ENCODE measurements around the gene HIRA. TPM values are rescaled to one million over a fixed set of nuclear protein-coding genes. Genes with fewer than 3 reads are reported as not detected.

The HIRA gene
- total and polyA plus RNA-seq, 9 of the 15 experiments (the other 6 are each of a cell fraction or from before 2014, with no cell fraction given): 0.96 to 132 (median 58.4) TPM

DNA sequence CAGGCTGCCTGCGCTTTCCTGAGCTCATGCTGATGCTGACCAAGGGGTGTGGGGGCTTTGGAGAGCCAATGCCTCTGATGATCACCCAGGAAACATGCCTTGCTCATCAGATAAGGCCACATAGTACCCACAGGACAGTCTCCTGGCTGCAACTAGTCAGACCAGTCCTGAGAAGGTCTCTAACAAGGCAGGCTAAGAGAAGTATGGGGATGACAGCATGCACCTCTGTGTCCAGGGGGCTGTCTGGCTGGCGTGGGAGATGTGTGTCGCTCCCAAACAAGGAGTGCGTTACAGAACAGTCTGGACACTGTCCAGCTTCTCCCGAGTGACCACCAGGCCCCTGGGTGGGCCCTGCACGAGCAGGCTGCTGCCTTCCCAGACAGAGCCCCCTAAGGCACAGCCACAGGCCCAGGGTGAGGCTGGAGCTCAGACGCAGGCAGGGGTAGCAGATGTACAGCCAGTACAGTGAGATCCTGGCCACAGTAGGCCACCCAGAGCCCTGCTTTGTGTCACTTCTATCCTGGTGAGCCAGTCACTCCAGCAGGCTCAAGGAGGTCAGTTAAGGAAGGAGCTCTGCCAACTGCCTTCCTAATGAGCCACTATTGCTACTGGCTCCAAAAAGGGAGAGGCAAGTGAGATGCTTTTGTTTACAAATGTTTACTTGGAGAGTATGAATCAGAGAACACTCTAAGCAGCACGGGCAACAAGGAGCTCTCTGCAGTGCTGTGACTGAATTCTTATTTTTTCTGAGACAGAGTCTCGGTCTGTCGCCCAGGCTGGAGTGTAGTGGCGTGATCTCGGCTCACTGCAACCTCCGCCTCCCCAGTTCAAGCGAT, 74.0 kb downstream of the HIRA start (continued):
- TF ChIP-seq, protein P1, sequence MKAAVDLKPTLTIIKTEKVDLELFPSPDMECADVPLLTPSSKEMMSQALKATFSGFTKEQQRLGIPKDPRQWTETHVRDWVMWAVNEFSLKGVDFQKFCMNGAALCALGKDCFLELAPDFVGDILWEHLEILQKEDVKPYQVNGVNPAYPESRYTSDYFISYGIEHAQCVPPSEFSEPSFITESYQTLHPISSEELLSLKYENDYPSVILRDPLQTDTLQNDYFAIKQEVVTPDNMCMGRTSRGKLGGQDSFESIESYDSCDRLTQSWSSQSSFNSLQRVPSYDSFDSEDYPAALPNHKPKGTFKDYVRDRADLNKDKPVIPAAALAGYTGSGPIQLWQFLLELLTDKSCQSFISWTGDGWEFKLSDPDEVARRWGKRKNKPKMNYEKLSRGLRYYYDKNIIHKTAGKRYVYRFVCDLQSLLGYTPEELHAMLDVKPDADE (conservative IDR thresholded peaks at IDR 0.05; ENCODE audit: control insufficient read depth, low read depth, low read length): 0 out of 2 replicates have a peak, but pooled peaks have one; percentile 17
- TF ChIP-seq KAT2B (IDR thresholded peaks at IDR 0.05; ENCODE audit: low read depth, low read length): no peak
- no peak for TF ChIP-seq ZNF561 (CRISPR knock-in tag; conservative IDR thresholded peaks at IDR 0.05)
- no peak for TF ChIP-seq CHD1 (IDR thresholded peaks at IDR 0.05; ENCODE audit: low read length)
- no peak for TF ChIP-seq ZNF778 (CRISPR knock-in tag; IDR thresholded peaks at IDR 0.05)
- peak; percentile 39; the same call in 1 of the 2 replicates for TF ChIP-seq POLR2AphosphoS5 (IDR thresholded peaks at IDR 0.05; ENCODE audit: control insufficient read depth, insufficient read depth, low read depth, low read length)
- no peak for TF ChIP-seq SMAD4 (CRISPR knock-in tag; conservative IDR thresholded peaks at IDR 0.05)
- no peak for TF ChIP-seq SUPT5H (IDR thresholded peaks at IDR 0.05)
- no peak for TF ChIP-seq ZBTB33 (CRISPR knock-in tag; IDR thresholded peaks at IDR 0.05)
- TF ChIP-seq DIDO1 (tag; IDR thresholded peaks at IDR 0.05; ENCODE audit: low read depth): no peak
- TF ChIP-seq NCOA2 (IDR thresholded peaks at IDR 0.05; ENCODE audit: partially characterized antibody in 2 of 2): no peak
- TF ChIP-seq PCBP1 (IDR thresholded peaks at IDR 0.05; ENCODE audit: low read depth, low read length, poor library complexity, severe bottlenecking): no peak
- TF ChIP-seq, protein P2, sequence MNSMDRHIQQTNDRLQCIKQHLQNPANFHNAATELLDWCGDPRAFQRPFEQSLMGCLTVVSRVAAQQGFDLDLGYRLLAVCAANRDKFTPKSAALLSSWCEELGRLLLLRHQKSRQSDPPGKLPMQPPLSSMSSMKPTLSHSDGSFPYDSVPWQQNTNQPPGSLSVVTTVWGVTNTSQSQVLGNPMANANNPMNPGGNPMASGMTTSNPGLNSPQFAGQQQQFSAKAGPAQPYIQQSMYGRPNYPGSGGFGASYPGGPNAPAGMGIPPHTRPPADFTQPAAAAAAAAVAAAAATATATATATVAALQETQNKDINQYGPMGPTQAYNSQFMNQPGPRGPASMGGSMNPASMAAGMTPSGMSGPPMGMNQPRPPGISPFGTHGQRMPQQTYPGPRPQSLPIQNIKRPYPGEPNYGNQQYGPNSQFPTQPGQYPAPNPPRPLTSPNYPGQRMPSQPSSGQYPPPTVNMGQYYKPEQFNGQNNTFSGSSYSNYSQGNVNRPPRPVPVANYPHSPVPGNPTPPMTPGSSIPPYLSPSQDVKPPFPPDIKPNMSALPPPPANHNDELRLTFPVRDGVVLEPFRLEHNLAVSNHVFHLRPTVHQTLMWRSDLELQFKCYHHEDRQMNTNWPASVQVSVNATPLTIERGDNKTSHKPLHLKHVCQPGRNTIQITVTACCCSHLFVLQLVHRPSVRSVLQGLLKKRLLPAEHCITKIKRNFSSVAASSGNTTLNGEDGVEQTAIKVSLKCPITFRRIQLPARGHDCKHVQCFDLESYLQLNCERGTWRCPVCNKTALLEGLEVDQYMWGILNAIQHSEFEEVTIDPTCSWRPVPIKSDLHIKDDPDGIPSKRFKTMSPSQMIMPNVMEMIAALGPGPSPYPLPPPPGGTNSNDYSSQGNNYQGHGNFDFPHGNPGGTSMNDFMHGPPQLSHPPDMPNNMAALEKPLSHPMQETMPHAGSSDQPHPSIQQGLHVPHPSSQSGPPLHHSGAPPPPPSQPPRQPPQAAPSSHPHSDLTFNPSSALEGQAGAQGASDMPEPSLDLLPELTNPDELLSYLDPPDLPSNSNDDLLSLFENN (IDR thresholded peaks at IDR 0.05; ENCODE audit: low read depth in 2 of 2, low read length in 2 of 2): no peak
- TF ChIP-seq ZNF165 (CRISPR knock-in tag; IDR thresholded peaks at IDR 0.05; ENCODE audit: borderline replicate concordance): no peak
- TF ChIP-seq ZBED1 (IDR thresholded peaks at IDR 0.05): no peak
- no peak for TF ChIP-seq ZNF780A (CRISPR knock-in tag; IDR thresholded peaks at IDR 0.05)
- TF ChIP-seq FOXJ2 (tag; IDR thresholded peaks at IDR 0.05): no peak
- TF ChIP-seq, protein P3, sequence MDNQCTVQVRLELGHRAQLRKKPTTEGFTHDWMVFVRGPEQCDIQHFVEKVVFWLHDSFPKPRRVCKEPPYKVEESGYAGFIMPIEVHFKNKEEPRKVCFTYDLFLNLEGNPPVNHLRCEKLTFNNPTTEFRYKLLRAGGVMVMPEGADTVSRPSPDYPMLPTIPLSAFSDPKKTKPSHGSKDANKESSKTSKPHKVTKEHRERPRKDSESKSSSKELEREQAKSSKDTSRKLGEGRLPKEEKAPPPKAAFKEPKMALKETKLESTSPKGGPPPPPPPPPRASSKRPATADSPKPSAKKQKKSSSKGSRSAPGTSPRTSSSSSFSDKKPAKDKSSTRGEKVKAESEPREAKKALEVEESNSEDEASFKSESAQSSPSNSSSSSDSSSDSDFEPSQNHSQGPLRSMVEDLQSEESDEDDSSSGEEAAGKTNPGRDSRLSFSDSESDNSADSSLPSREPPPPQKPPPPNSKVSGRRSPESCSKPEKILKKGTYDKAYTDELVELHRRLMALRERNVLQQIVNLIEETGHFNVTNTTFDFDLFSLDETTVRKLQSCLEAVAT (IDR thresholded peaks at IDR 0.05): no peak
